DLD1 (cell line): ENCODE results near the gene ARL5A.
"Not testable (repeated sequence)": the region's sequence is repeated elsewhere in the genome, so short reads cannot be mapped to it uniquely, and the experiment has no call there.

ENCODE experiments used
- in situ Hi-C: cut with HindIII; loops from 2 replicates; pipeline ENCODE4 v1.10.0; 2017; ENCODE audit warnings: low sequenced_read_pairs

Gene ARL5A

GRCh38 chr2:151828143-151828889 lies at the start of gene ARL5A:
Gene ARL5A, minus strand, starts transcription at chr2:151828421. Its CDS starts 245 bp downstream, at chr2:151828176.
- in situ Hi-C loops, result no loop called here

- in situ Hi-C loops, result not testable (repeated sequence)
Observed at GRCh38 chr2:151875631-151876030, 47.4 kb upstream of the ARL5A start.

GRCh38 chr2:151872463-151872862 lies 44.2 kb upstream of the ARL5A start:
- in situ Hi-C loops, result no loop called here

GRCh38 chr2:151869291-151869690 lies 41.1 kb upstream of the ARL5A start:
- in situ Hi-C loops, result no loop called here

GRCh38 chr2:151862700-151863099 lies 34.5 kb upstream of the ARL5A start:
- in situ Hi-C loops, result no loop called here

GRCh38 chr2:151861174-151861573 lies 33.0 kb upstream of the ARL5A start:
- in situ Hi-C loops, result no loop called here

- in situ Hi-C loops, result no loop called here
Observed at GRCh38 chr2:151860613-151861146, 32.5 kb upstream of the ARL5A start.

GRCh38 chr2:151860210-151860609 lies 32.0 kb upstream of the ARL5A start:
- in situ Hi-C loops, result no loop called here

GRCh38 chr2:151857650-151858049 lies 29.4 kb upstream of the ARL5A start:
- in situ Hi-C loops, result no loop called here

GRCh38 chr2:151855111-151855510 lies 26.9 kb upstream of the ARL5A start:
- in situ Hi-C loops, result no loop called here

- in situ Hi-C loops, result no loop called here
Observed at GRCh38 chr2:151853070-151853758, 25.0 kb upstream of the ARL5A start.

- in situ Hi-C loops, result no loop called here
Observed at GRCh38 chr2:151852260-151853069, 24.2 kb upstream of the ARL5A start.

- in situ Hi-C loops, result no loop called here
Observed at GRCh38 chr2:151851761-151852160, 23.5 kb upstream of the ARL5A start.

- in situ Hi-C loops, result no loop called here
Observed at GRCh38 chr2:151849413-151850010, 21.3 kb upstream of the ARL5A start.

- in situ Hi-C loops, result no loop called here
Observed at GRCh38 chr2:151845884-151846283, 17.7 kb upstream of the ARL5A start.

- in situ Hi-C loops, result no loop called here
Observed at GRCh38 chr2:151845481-151845880, 17.3 kb upstream of the ARL5A start.

GRCh38 chr2:151844211-151844896 lies 16.1 kb upstream of the ARL5A start:
- in situ Hi-C loops, result no loop called here

- in situ Hi-C loops, result no loop called here
Observed at GRCh38 chr2:151843691-151844061, 15.5 kb upstream of the ARL5A start.

GRCh38 chr2:151842830-151843690 lies 14.8 kb upstream of the ARL5A start:
- in situ Hi-C loops, result no loop called here
